Central memory CD4-positive, alpha-beta T cell (primary cell): ENCODE results near the gene HMBS.
"Not testable (repeated sequence)": the region's sequence is repeated elsewhere in the genome, so short reads cannot be mapped to it uniquely, and the experiment has no call there.

ENCODE experiments used
- DNase-seq: peaks from one replicate; pipeline ENCODE4 v3.0.0; 2022
- total RNA-seq, 3 experiments: gene quantifications; one replicate each; lab custom pipeline; 2026; lab: John Stamatoyannopoulos, UW

HMBS gene
- total RNA-seq: 7.1 to 22.8 (median 8.5) reads per million in 3 experiments

GRCh38 chr11:119084663-119085436 is at the start of gene HMBS:
Gene HMBS, plus strand, starts transcription at chr11:119084881. Its CDS starts 153 bp downstream, at chr11:119085034.
- peak; percentile 93 for DNase-seq

DNA sequence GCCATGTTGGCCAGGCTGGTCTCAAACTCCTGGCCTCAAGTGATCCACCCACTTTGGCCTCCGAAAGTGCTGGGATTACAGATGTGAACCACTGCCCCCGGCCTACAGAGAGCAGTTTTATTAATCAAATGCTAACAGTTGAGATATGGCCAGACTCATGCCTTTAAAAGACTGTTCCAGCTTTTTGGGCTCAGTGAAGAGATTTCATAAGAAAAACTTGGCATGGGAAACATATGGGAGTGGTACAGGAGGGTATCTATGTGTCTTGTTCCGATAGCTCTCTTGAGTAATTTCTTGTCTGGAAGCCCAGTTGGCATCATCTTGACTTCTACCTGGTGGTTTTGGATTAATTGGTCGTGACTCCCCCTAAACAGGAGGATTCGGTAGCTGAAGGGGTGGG is 45.8 kb upstream of the HMBS start:
- DNase-seq: no peak

DNA sequence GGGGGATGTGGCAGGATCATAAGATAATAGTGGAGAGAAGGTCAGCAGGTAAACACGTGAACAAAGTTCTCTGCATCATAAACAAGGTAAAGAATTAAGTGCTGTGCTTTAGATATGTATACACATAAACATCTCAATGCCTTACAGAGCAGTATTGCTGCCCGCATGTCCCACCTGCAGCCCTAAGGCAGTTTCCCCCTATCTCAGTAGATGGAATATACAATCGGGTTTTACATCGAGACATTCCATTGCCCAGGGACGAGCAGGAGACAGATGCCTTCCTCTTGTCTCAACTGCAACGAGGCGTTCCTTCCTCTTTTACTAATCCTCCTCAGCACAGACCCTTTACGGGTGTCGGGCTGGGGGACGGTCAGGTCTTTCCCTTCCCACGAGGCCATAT is 45.2 kb upstream of the HMBS start:
- DNase-seq: not testable (repeated sequence)

- DNase-seq: no peak
Measured at GRCh38 chr11:119041821-119042514, 42.7 kb upstream of the HMBS start.

DNA sequence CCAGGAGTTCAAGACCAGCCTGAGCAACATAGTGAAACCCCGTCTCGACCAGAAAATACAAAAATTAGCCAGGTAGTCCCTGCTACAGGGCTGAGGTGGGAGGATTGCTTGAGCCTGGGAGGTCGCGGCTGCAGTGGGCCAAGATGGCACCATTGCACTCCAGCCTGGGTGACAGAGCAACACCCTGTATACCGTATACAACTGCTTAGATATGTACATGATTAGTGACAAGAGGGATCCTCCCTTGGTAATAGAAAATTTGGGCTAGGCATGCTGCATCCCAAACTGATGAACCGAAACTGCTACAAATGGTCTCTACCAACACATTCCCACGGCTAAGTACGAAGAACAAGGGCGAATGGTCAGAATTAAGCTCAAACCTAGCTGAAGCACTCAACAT is 41.8 kb upstream of the HMBS start:
- DNase-seq: no peak

- DNase-seq: no peak
Measured at GRCh38 chr11:119044708-119045107, 40.0 kb upstream of the HMBS start.

DNA sequence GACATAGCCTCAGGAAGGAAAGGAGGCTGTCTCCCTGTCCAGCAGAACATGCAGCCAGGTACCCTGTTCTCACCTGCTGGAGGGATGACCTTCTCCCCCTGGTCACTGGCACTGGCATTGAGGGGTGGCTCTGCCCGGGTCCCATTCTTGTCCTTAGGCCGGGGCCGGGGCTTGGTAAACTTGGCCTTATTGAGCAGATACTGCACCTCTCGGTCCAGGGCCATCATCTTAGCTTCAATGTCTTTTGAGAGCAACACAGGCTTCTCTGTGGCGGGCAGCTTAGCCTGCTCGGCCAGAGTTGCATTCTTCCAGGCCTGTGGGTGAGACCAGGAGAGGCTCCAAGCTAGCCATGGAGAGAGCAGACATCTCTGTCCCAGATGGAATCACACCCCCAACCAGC is 38.2 kb upstream of the HMBS start:
- DNase-seq: no peak

GRCh38 chr11:119047205-119047604 is 37.5 kb upstream of the HMBS start:
- no peak for DNase-seq

- DNase-seq: no peak
Measured at GRCh38 chr11:119048644-119049043, 36.0 kb upstream of the HMBS start.

DNA sequence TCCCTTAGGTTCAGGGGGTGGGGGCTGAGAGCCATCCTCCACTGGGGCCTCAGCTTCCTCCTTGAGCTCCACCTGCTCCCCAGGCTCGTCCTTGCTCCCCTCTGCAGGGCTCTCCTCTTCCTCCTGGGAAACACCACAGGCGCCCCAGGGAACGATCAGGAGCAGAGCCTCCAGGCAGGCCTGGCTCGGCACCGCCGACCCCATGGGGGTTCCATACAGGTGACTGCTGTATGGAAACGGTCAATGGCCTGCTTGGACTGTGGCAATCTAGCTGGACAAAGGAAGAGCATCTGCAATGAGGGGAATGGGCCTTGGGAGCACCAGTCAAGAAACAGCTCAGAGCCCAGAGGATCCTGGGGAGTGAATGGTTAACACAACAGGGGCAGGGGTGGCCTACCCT is 35.6 kb upstream of the HMBS start:
- DNase-seq: no peak

GRCh38 chr11:119051440-119052162 is 33.1 kb upstream of the HMBS start:
- DNase-seq: no peak

GRCh38 chr11:119052163-119052814 is 32.4 kb upstream of the HMBS start:
- DNase-seq: no peak

- DNase-seq: no peak
Measured at GRCh38 chr11:119054418-119054817, 30.3 kb upstream of the HMBS start.

- no peak for DNase-seq
Measured at GRCh38 chr11:119055901-119056300, 28.8 kb upstream of the HMBS start.

GRCh38 chr11:119056421-119056999 is 28.2 kb upstream of the HMBS start:
- DNase-seq: peak; percentile 58

GRCh38 chr11:119057000-119057769 is 27.5 kb upstream of the HMBS start, which contains the start of gene HYOU1:
Gene HYOU1, minus strand, starts transcription at chr11:119057205. Its CDS starts 1,045 bp downstream, at chr11:119056160.
- DNase-seq: peak; percentile 98

DNA sequence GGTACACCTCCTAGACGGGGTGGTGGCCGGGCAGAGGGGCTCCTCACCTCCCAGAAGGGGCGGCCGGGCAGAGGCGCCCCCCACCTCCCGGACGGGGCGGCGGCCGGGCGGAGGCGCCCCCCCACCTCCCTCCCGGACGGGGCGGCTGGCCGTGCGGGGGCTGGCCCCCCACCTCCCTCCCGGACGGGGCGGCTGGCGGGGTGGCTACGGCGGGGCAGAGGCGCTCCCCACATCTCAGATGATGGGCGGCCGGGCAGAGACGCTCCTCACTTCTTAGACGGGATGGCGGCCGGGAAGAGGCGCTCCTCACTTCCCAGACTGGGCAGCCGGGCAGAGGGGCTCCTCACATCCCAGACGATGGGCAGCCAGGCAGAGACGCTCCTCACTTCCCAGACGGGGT is 25.6 kb upstream of the HMBS start:
- not testable (repeated sequence) for DNase-seq

GRCh38 chr11:119061256-119061655 is 23.4 kb upstream of the HMBS start:
- no peak for DNase-seq

GRCh38 chr11:119062779-119063178 is 21.9 kb upstream of the HMBS start:
- DNase-seq: no peak

DNA sequence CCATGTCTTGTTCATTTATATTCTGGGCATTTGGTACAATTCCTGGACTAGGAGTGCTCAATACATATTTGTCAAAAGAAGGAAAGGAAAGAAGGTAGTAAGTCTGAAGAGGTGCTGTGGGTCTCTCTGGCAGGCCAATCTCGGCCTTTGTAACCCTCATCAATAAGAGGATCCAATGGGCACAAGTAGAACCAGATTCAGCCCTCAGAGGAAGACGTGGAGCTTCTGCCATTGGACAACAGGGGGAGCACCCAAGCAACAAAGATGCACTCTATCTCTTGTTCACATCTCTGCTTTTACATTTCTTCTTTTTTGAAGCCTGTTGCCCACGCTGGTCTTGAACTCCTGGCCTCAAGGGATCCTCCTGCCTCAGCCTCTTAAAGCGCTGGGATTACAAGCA is 19.3 kb upstream of the HMBS start:
- peak; percentile 48 for DNase-seq

DNA sequence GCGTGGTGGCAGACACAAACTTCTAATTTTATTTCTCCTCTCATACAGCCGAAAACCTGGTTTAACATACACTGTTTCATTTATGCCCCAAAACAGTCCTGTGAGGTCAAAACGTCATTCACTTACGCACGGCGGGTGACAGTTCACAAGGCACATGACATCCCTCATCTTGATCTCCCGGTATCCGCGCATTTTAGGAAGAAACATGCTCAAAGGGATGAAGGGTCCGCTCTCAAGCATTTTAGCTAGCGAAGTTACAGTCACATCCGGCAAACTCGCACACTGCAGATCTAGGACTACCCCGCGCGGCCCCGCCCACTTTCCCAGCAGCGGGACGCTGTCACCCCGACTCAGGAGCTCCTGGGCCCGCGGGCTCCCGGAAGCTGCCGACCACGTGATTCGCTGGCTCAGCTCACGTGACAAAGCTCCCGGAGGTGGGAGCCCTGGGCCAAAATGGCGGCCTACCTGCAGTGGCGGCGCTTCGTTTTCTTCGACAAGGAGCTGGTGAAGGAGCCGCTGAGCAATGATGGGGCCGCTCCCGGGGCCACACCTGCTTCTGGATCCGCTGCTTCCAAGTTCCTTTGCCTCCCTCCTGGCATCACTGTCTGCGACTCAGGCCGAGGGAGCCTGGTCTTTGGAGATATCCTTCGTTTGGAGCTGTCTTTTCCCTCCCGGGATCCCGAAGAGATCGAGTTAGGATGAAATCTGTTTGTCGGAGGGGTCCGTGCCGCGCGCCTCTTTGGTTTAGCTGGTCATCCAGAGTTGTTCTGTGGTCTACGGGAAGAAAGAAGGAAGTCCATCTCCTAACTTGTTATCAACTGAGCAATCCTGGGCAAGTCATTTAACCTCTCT is 17.1 kb upstream of the HMBS start, which contains the start of gene VPS11:
TSS of gene VPS11 (plus strand) at position 448 of the 852 bp plus-strand sequence. CDS start at position 454, 6 bp downstream.
- peak; percentile 98 for DNase-seq
